ENCODE data around the gene TMEM158.

TMEM158 gene

DNA sequence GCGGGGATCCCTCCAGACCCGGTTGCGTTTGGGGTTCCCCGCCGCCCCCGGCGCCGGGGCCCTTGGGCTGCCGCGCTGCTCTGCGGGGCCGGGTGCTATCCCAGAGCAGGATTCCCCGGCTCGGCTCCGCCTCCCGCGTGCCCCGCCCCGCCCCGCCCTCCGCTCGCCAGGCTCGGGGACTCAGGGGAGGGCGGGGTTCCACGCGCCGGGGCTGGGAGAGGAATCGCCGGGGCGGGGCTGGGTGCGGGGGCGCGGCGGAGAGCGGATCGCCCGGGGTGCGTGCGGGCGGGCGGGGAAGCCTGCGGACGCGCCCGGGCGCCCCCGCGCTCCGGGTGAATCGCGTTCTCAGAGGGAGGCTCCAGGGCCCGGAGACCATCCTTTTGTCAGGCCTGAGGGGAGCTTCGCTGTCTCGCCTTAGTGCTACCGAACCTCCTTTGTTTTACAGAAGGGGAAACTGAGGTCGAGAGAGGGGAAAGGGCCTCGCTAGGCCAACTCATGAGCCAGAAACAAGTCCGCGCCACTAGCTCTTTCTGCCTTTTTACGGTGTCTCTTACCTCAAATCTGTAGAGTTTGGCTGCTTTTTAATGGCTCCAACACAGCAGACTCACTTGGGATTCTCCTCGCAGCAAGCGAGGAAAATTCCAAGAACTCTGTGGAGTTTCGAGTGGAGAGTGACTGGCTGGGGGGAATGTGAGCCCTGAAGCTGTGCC, at the start of gene TMEM158:
Gene TMEM158 (minus strand): TSS at position 82 of the 710 bp plus-strand sequence. CDS start 260 bp downstream, outside the sequence.
- DNase-seq = peak; percentile 76

DNA sequence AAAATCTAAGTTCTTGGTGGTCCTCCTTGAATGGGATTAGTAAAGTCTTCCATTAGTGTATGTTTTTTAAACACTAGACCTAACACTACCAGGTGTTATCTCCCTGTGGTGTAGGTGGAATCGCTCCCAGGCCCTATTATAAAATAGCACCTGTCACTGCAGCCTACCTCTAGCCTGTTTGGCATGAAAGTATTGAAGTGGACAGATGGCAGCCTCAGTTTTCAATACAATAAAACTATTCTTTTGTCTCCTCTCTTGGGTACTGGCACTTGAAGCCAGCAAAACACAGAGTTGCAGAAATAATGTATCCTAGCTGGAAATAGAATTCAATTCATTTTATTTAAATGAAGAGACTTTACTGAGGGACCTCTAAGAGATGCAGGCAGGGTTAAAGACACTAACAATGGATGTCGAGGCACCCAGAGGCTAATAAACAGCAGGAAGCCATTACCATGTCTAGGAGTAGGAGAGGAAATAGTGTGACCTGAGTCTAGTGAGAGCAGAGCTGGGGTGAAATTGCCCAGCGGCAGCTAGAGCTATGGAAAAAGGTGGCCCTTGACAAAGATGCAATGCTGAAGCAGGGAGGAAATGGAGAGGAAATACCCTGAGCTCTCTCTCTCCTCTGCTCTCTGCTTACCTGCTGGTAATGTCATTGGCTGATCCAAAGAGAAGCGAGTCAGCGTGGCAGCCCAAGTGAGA, 49.1 kb upstream of the TMEM158 start:
- no peak for DNase-seq

GRCh38 chr3:45273681-45274515, 47.8 kb upstream of the TMEM158 start:
- no peak for DNase-seq

DNA sequence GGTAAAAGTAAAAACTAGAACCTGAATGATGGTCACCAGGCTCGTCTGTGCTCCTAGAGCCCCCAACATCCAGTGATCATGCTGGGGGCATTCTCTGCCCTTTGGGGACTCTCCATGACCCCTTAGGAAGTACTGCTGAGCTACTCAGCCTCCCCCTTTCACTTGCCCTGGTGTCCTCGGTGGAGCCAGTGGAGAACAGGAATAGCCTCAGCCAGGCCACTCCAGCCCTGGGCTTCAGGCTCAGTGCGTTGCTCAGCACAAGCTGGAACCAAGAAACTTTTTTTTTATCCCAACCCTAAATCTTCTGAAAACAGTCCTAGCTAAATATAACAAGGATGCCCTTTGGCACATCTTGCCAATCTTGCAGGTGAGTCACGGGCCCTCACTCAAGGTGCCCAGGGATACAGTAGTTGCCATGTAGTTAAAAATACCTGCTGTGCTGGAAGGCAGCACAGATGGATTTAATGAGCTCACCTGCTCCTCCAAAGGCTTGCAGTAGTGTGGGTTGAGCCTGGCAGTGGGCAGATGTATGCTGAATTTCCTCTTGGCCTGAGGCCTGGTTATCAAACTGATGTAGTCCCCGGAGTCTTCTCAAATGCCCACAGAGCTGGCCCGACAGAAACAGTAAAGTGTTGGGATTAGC, 46.9 kb upstream of the TMEM158 start:
- no peak for DNase-seq

- DNase-seq = no peak
These were observed 46.1 kb upstream of the TMEM158 start for GRCh38 chr3:45272032-45272810.

- DNase-seq = no peak
These were observed 43.9 kb upstream of the TMEM158 start for GRCh38 chr3:45269952-45270351.

- no peak for DNase-seq
These were observed 41.0 kb upstream of the TMEM158 start for GRCh38 chr3:45267097-45267496.

DNA sequence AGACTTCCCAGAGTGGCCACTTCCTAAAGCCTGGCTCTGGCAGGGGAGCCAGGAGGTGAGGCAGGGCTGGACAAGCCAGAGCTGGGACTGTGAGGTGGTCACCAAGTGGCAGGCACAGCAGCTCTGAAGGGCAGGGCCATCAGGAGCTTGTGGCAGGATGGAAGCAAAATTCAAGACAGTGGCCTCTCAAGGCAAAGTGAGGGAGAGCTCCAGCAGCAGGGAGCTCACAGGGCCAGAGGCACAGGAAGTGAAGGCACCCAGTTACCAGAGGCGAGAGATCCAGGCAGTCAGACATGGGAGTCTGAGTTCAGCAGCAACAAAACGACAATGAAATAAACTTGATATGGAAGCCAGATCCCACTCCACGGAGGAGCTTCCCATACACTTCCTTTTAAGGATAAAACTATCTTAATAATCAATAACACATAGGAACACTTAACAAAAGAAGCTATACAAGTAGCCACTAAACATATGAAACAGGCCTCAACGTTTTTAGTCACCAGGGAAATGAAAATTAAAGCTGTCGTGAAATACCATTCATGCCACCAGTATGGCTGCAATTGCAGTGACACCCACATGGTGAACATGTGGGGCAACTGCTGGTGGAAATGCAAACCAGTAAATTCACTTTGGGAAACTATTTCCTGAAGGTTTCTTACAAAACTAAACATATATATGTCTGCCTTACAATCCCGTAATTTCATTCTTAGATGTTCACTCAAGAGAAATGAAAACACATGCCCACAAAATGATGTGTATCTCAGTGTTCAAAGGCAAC, 35.4 kb upstream of the TMEM158 start:
- no peak for DNase-seq

- DNase-seq = no peak
These were observed 33.0 kb upstream of the TMEM158 start for GRCh38 chr3:45259133-45259532.

GRCh38 chr3:45258317-45258716, 32.2 kb upstream of the TMEM158 start:
- no peak for DNase-seq

GRCh38 chr3:45253316-45253715, 27.2 kb upstream of the TMEM158 start:
- no peak for DNase-seq

- DNase-seq = no peak
These were observed 26.7 kb upstream of the TMEM158 start for GRCh38 chr3:45252826-45253225.

- DNase-seq = no peak
These were observed 23.3 kb upstream of the TMEM158 start for GRCh38 chr3:45249391-45249790.

- no peak for DNase-seq
These were observed 20.2 kb upstream of the TMEM158 start for GRCh38 chr3:45246241-45246640.

DNA sequence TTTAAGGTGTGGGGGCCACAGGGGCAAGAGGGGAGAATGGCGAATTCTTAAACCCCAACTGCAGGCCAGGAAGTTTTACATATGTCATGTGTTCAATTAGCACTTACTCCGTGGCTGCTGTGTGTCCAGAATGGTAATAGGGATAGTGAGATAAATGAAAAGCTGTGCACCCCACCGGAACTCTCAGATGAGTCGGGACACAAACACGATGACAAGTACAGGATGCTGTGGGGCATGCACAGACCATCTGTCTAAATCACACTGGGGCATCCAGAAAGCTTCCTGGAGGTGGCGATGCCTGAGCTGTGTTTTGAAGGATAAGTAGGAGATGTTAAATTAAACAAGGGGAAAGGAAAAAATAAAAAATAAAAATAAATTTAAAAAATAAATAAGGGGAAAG, 18.3 kb upstream of the TMEM158 start:
- DNase-seq = no peak

GRCh38 chr3:45241206-45241605, 15.1 kb upstream of the TMEM158 start:
- no peak for DNase-seq

- no peak for DNase-seq
These were observed 14.2 kb upstream of the TMEM158 start for GRCh38 chr3:45240292-45240691.

DNA sequence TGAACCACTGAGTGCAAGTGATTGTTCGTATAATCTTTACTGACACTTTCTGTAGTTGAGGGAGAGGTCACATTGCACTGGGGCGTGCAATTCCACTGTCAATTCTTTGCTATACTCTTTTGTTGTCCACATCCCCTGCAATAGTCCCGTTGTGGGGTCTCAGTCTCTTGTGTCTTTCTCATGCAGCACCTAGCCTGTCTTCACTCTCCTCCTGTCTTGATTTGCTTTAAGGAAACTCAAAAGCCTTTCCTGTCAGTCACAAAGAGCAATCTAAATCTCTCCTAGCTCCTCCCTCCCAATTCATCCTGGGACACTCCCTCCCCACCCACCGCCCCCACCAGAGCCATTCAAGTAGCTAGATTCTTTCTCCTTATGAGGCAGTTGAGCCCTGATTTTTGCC, 13.2 kb upstream of the TMEM158 start:
- no peak for DNase-seq

DNA sequence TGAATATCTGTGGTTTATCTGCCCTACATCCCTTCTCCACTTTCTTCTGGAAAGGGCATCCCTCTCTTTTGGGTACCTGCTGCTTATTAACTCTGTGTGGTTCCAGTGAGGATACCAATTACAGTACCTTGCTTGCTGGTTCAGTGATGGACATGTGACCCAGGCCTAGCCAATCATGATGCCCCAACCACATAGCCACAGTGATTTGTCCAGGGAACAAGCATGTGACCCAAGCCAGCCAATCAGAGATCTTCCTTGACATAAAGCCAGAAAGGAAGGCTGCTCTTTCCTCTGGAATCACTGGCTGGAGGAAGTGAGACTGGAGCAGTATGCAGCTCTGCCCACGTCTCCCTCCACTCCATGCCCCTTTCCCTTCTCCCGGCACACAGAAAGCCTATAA, 10.9 kb upstream of the TMEM158 start:
- DNase-seq = no peak

GRCh38 chr3:45235409-45235808, 9.3 kb upstream of the TMEM158 start:
- no peak for DNase-seq

GRCh38 chr3:45234250-45234649, 8.2 kb upstream of the TMEM158 start:
- no peak for DNase-seq

DNA sequence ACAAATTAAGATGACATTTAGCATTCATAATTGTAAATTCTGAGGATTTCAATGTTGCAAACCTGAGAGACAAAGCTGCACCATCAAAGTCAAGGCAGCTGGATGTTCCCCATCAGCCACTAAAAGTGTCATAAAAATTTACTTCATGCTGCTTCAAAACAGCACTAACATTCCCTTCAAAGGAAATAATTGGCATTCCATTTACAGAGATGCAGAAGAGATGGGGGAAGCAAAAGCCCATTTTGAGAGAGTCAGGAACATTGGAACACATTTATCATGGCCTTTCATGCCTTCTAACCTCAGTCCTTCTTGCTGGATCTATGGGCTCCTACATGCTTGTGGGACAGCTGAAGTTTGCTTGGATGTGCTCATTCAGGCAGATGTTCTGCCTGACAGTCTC, 6.4 kb upstream of the TMEM158 start:
- DNase-seq = no peak

All from activated T-cell treated with anti-CD3 and anti-CD28 coated beads, Interleukin-2, amount 50 U/mL, for 1 hour (primary cell).